AG09319 (cell line): ENCODE measurements around the gene PSTPIP1.

Experiments
- DNase-seq: peaks from one replicate; pipeline ENCODE4 v3.0.0-alpha.2; 2010; ENCODE audit warnings: low read depth; ENCODE audit errors: extremely low read depth
- CTCF ChIP-seq: IDR thresholded peaks from 2 replicates; pipeline ENCODE4 v1.5.1; 2011; ENCODE audit warnings: low read depth, mild to moderate bottlenecking, inconsistent platforms, low read length, moderate library complexity

PSTPIP1 gene

GRCh38 chr15:77025083-77025901 is 30.4 kb downstream of the PSTPIP1 start:
- TF ChIP-seq CTCF: no peak
- DNase-seq: no peak

GRCh38 chr15:77025941-77026411 is 31.1 kb downstream of the PSTPIP1 start:
- no peak for TF ChIP-seq CTCF
- no peak for DNase-seq

GRCh38 chr15:77026501-77027110 is 31.7 kb downstream of the PSTPIP1 start:
- no peak for DNase-seq
- TF ChIP-seq CTCF: no peak

- DNase-seq: no peak
- no peak for TF ChIP-seq CTCF
Measured at GRCh38 chr15:77027111-77027696, 32.3 kb downstream of the PSTPIP1 start.

GRCh38 chr15:77027697-77028450 is 32.9 kb downstream of the PSTPIP1 start:
- no peak for TF ChIP-seq CTCF
- DNase-seq: no peak

- no peak for TF ChIP-seq CTCF
- no peak for DNase-seq
Measured at GRCh38 chr15:77028451-77029165, 33.7 kb downstream of the PSTPIP1 start.
